Ovary (tissue), 3 donors: ENCODE measurements around the gene COBL.

Source experiments
- CTCF ChIP-seq, 3 donors: fragments of 450-650 bp in 2 of 3; fragments of 200-600 bp in 1 of 3; IDR thresholded peaks; one replicate each; pipeline versions ENCODE4 v1.5.1 to v1.8.0; 2016 to 2022; ENCODE audit warnings: antibody characterized with exemption in 3 of 3, mild to moderate bottlenecking in 1 of 3
- POLR2A ChIP-seq: fragments of 450-650 bp; IDR thresholded peaks from one replicate; pipeline ENCODE4 v1.6.1; 2017; ENCODE audit warnings: antibody characterized with exemption, mild to moderate bottlenecking, moderate library complexity
- donor health status: DM: no; HTN: no; CAD: no.

GRCh38 chr7:51146816-51147586 lies 169.6 kb downstream of the COBL start:
- TF ChIP-seq CTCF (IDR thresholded peaks at IDR 0.05): no peak
- no peak for TF ChIP-seq POLR2A
